ENCODE data around the gene RPS3A. TPM values are rescaled to one million over a fixed set of nuclear protein-coding genes. Genes with fewer than 3 reads are reported as not detected.

The RPS3A gene
- total RNA-seq, 1 donor from 2014 or later = 1,447 TPM

- no peak for TF ChIP-seq CTCF (IDR thresholded peaks at IDR 0.05)
- peaks cover 76% of the 10 kb centered on the region for H3K36me3 ChIP-seq
- intact Hi-C loops (cut with DNase I) = no loop called here
- H3K9me3 ChIP-seq = no peaks in the 10 kb centered on the region
- DNase-seq = no peak
- no peak for ATAC-seq
- no peaks in the 10 kb centered on the region for H3K27me3 ChIP-seq (ENCODE audit: low read depth)
- no peak overlapping the region for H3K4me3 ChIP-seq
- H3K4me1 ChIP-seq = peaks cover 27% of the 10 kb centered on the region
- H3K27ac ChIP-seq = no peak overlapping the region
Measured at GRCh38 chr4:151103758-151104157, 4.3 kb downstream of the RPS3A start.

- Histone ChIP-seq H3K4me1 (peaks cover 24% of the 10 kb centered on the region), H3K4me3 (no peak overlapping the region), H3K36me3 (peaks cover 76% of the 10 kb centered on the region), H3K9me3 (no peaks in the 10 kb centered on the region), H3K27ac (no peak overlapping the region), H3K27me3 (ENCODE audit: low read depth) (no peaks in the 10 kb centered on the region)
- ATAC-seq (no peak), DNase-seq (no peak)
- intact Hi-C loops (cut with DNase I) = no loop called here
- no peak for TF ChIP-seq CTCF (IDR thresholded peaks at IDR 0.05)
Measured at GRCh38 chr4:151104621-151105020, 5.2 kb downstream of the RPS3A start.

- peak; percentile 20 to 45 for ATAC-seq
Measured at GRCh38 chr4:151105454-151106032, 6.1 kb downstream of the RPS3A start.

GRCh38 chr4:151107063-151107462, 7.6 kb downstream of the RPS3A start:
- H3K27me3 ChIP-seq (ENCODE audit: low read depth) = no peaks in the 10 kb centered on the region
- no peak for TF ChIP-seq CTCF (IDR thresholded peaks at IDR 0.05)
- ATAC-seq = no peak
- H3K9me3 ChIP-seq = no peaks in the 10 kb centered on the region
- H3K4me1 ChIP-seq = peaks cover 4% of the 10 kb centered on the region
- no peak overlapping the region for H3K27ac ChIP-seq
- H3K36me3 ChIP-seq = peaks cover 72% of the 10 kb centered on the region
- H3K4me3 ChIP-seq = no peak overlapping the region
- intact Hi-C loops (cut with DNase I) = no loop called here
- no peak for DNase-seq

More at GRCh38 chr4:151105454-151106032, 6.1 kb downstream of the RPS3A start:
- Histone ChIP-seq H3K4me3 (no peak overlapping the region), H3K9me3 (no peaks in the 10 kb centered on the region), H3K36me3 (peaks cover 81% of the 10 kb centered on the region), H3K27me3 (ENCODE audit: low read depth) (no peaks in the 10 kb centered on the region), H3K4me1 (peaks cover 19% of the 10 kb centered on the region), H3K27ac (no peak overlapping the region)
- TF ChIP-seq CTCF (IDR thresholded peaks at IDR 0.05) = no peak
- intact Hi-C loops (cut with DNase I) = no loop called here
- no peak for DNase-seq

- no peak for TF ChIP-seq CTCF (IDR thresholded peaks at IDR 0.05)
- no peak overlapping the region for H3K27ac ChIP-seq
- H3K4me3 ChIP-seq = no peak overlapping the region
- DNase-seq = no peak
- no peaks in the 10 kb centered on the region for H3K9me3 ChIP-seq
- H3K36me3 ChIP-seq = peaks cover 57% of the 10 kb centered on the region
- intact Hi-C loops (cut with DNase I) = no loop called here
- H3K4me1 ChIP-seq = peaks cover 5% of the 10 kb centered on the region
- no peaks in the 10 kb centered on the region for H3K27me3 ChIP-seq (ENCODE audit: low read depth)
- ATAC-seq = no peak
Measured at GRCh38 chr4:151110236-151110635, 10.8 kb downstream of the RPS3A start.

Data from lower lobe of right lung (tissue), 2 donors.